MM.1S (cell line): Measurements from ENCODE around the gene ANAPC4.

Experiments
- CTCF ChIP-seq: fragments of 300-600 bp; sonication (generic); IDR thresholded peaks from 2 replicates; pipeline ENCODE4 v1.5.1; 2016; ENCODE audit warnings: antibody characterized with exemption, low read length, mixed read lengths
- EZH2 ChIP-seq: fragments of 300-600 bp; sonication (generic); optimal IDR thresholded peaks from 2 replicates; pipeline ENCODE3; 2017; ENCODE audit warnings: low read depth, mild to moderate bottlenecking, antibody characterized with exemption, low read length, mixed read lengths
- EZH2phosphoT487 ChIP-seq: fragments of 300-600 bp; sonication (generic); IDR thresholded peaks from 2 replicates; pipeline ENCODE4 v1.6.1; 2018; ENCODE audit warnings: antibody characterized with exemption, low read length

GRCh38 chr4:25377572-25378436 lies 741 bp downstream of the ANAPC4 start:
- TF ChIP-seq CTCF (no peak), EZH2phosphoT487 (no peak), EZH2 (no peak)
